Myocyte (in vitro differentiated cells): ENCODE results near the gene RXRA. TPM values are rescaled to one million over a fixed set of nuclear protein-coding genes. Genes with fewer than 3 reads are reported as not detected.
"Not testable (repeated sequence)": the region's sequence is repeated elsewhere in the genome, so short reads cannot be mapped to it uniquely, and the experiment has no call there.

ENCODE experiments used
- DNase-seq: peaks from one replicate; pipeline ENCODE4 v3.0.0-alpha.2; 2012; ENCODE audit warnings: low read depth
- total RNA-seq: library from RNA; depleted of rRNA; stranded (reverse); fragments of >200 nt; gene quantifications from 2 replicates; pipeline ENCODE4 v1.2.3, GENCODE V29; 2014

Gene RXRA
- total RNA-seq, 1 donor from 2014 or later: 25.4 TPM

GRCh38 chr9:134293611-134294152 lies 32.6 kb upstream of the RXRA start:
- DNase-seq: no peak

GRCh38 chr9:134294153-134295071 lies 31.8 kb upstream of the RXRA start:
- DNase-seq: no peak

DNA sequence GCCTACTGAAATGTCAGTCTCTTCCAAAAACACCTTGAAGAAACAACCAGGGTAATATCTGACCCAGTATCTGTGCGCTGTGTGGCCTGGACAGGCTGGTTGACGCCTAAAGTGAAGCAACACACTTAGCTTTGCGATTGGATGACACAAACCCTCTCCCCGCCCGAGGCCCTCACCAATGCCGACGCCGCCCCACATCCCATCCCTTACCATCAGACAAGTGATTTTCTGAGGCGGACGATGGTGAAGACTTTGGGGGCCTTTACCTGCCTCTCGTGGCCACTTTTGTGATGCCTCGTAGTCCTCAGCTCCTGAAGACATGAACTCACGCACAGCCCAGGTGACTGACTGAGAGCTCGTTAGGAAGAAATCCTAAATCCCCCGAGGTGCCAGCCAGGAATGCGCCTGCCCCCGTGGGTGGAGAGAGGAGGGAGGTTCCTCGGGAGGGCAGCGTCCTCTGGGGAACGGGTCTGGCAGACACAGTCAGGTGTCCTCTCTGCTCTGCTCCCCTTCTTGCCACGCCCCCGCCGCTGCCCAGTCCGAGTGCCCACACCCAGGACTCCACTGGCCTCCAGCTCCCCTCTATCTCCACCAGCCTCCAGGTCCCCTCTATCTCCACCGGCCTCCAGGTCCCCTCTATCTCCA lies 31.0 kb upstream of the RXRA start:
- no peak for DNase-seq

DNA sequence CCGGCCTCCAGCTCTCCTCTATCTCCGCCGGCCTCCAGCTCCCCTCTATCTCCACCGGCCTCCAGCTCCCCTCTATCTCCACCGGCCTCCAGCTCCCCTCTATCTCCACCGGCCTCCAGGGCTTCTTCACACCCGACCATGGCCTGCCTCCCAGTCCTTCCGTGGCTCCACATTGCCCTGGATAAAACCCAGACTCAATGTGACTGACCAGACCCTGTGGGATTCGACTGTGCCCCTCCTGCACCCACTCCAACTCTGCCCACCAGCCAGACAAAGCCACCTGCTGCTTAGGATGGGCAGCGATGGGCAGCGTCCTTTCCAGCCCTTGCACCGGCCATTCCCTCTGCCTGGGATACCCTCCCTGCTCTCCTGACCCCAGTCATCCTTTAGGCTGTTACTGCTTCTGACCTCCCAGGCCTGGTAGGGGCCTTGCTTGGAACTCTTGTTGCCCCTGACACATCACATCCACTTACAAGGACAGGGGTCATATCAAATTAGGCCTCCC lies 30.5 kb upstream of the RXRA start:
- DNase-seq: no peak

- DNase-seq: no peak
These were observed 29.8 kb upstream of the RXRA start for GRCh38 chr9:134296301-134297082.

DNA sequence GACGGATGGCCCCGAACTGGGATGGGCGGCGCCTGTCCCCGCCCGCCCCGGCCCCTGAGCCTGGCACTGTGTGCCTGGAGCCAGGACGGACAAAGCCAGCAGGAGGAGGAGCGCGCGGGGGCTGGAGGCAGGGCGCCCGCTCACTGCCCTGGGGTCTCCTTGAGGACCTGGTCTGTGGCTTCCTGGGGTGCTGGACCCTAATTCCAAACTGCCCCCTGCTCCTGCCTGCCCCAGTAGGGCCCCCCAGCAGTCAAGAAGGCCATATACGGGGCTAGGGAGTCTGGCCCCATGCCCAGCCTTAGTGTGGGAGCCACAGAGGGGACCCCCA lies 29.2 kb upstream of the RXRA start:
- no peak for DNase-seq

DNA sequence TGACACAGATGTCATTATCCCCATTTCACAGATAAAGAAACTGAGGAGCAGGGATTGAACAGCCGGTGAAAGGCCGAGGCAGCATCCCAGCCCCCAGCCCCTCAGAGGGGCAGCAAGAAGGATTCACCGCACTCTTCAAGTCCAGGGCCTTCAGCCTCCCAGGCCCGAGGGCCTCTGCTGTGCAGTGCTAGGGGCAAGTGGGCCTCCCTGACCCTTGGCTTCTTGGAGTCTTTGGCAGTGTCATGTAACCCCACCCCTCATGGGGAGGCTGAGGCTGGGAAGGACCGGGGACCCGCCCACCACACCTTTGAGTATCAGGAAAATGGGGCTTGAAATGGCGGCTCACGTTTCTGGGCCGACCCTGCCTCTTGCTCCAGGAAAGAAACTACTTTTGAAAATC lies 28.7 kb upstream of the RXRA start:
- no peak for DNase-seq

DNA sequence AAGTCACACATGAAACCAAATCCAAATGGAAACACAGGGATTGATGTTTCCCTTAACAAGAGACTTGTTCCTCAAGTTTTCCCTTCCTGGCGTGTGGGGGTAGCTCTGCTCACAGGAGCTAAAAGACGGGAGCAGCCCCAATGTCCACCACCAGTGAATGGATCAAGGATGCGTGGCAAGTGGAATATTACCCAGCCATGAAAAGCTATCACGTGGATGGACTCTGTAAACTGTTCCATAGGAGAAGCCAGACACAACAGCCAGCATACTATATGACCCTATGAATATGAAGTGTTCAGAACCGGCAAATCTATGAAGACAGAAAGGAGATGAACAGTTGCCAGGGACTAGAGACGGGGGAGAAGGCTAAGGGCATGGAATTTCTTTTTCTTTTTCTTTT lies 28.3 kb upstream of the RXRA start:
- no peak for DNase-seq

GRCh38 chr9:134299068-134299467 lies 27.2 kb upstream of the RXRA start:
- DNase-seq: no peak

- no peak for DNase-seq
These were observed 26.4 kb upstream of the RXRA start for GRCh38 chr9:134299883-134300282.

DNA sequence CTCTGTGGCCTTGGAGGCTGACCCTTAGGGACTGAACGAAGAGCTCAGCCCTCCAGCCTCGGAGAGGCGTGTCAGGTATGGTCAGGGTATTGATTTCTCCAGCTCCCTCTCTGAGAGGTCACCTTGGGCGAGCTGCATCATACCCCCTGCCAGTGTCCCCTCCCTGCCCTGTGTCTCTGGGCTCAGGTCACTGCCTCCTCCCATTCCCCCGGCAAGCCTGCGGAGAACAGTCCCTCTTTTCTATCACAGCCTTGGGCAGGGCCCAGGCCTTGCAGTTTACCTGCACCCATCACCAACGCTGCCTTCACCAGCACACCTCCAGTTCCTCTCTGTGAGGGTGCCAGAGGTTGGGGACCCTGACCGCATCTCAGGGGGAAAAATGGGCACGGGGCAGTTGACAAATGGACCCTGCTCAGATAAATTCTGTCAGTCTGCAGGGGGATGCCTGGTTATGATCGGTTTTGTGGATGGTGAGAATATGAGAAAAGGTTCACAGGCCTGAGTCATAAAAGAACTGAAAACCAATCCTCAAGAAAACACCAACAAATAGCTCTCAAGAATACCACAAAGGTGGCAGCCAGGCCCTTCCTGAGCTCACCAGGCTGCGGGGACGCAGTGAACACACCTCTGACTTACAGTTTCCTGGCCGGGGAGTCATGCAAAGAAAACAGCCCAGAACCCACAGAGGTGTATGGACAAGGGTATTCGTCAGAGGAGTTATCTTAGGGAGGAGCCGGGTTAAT lies 24.7 kb upstream of the RXRA start:
- DNase-seq: no peak

DNA sequence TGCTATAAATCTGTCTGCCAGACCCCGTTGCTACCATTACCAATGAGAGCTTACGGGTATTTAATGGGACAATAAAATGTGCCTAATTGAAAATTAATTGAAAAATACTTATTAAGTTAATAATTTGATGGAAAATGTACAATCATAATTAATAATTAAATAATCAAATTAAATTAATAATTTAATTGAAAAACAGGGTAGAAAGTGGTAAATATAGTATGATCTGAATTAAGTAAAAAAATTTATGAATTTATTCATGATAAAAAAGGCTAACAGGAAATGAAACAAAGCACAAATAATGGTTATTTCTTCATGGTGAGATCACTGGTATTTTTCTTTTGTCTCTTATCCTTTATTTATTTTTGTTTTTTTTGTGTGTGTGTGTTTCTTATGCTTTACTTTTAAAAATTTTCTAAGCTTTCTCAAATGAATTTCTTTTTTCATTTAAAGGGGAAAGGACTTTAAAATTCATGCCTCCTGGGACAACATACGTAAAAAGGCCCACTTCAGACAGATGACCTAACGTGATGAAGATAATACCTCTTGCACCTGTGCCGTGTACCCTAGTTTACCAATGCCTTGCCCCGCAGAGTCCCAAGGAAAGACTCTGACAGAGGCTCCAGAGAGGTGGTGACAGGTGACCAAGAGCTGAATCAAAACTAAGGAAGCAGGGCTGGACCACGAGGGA lies 24.0 kb upstream of the RXRA start:
- no peak for DNase-seq

GRCh38 chr9:134303601-134304000 lies 22.7 kb upstream of the RXRA start:
- no peak for DNase-seq

DNA sequence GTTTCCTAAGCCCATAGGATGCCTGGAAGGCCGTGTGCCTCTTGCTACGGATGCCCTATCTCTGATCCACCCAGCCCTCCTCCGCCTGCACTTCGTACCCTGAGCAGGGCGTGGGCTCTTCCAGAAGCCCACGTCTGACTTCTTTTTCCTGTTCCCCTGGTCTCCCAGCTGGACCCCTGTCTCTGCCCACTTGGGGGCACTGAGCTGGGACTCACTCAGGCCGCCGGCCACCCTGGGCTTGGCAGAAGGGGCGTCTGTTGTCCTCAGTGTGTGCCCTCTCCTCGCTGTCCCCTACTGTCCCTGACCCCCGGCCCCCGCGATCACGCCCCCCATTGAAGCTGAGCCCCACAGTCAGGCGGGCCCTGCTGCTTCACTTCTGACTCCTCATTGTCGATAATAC lies 22.0 kb upstream of the RXRA start:
- DNase-seq: no peak

- no peak for DNase-seq
These were observed 21.6 kb upstream of the RXRA start for GRCh38 chr9:134304690-134305089.

GRCh38 chr9:134305533-134305932 lies 20.7 kb upstream of the RXRA start:
- no peak for DNase-seq

GRCh38 chr9:134306042-134306441 lies 20.2 kb upstream of the RXRA start:
- DNase-seq: not testable (repeated sequence)

- DNase-seq: no peak
These were observed 19.3 kb upstream of the RXRA start for GRCh38 chr9:134306636-134307600.
